Endothelial cell (in vitro differentiated cells): ENCODE results near the gene HABP2. TPM values are rescaled to one million over a fixed set of nuclear protein-coding genes. Genes with fewer than 3 reads are reported as not detected.

ENCODE experiments used
- DNase-seq: peaks from one replicate; pipeline ENCODE4 v3.0.0; 2021; ENCODE audit warnings: low spot score
- H3K27ac Mint-ChIP-seq: one replicate; pipeline ENCODE4 v1.8.0; 2021; ENCODE audit warnings: mixed read lengths, inconsistent platforms; ENCODE audit not compliant: unreplicated experiment
- H3K27me3 Mint-ChIP-seq: one replicate; pipeline ENCODE4 v1.8.0; 2021; ENCODE audit warnings: mild to moderate bottlenecking, moderate library complexity, mixed read lengths, inconsistent platforms; ENCODE audit not compliant: unreplicated experiment
- H3K36me3 Mint-ChIP-seq: one replicate; pipeline ENCODE4 v1.8.0; 2021; ENCODE audit warnings: mild to moderate bottlenecking, low read depth, mixed read lengths, inconsistent platforms; ENCODE audit not compliant: unreplicated experiment
- H3K4me1 Mint-ChIP-seq: one replicate; pipeline ENCODE4 v1.8.0; 2021; ENCODE audit warnings: mild to moderate bottlenecking, mixed read lengths, inconsistent platforms; ENCODE audit not compliant: unreplicated experiment
- H3K4me3 Mint-ChIP-seq: one replicate; pipeline ENCODE4 v1.8.0; 2021; ENCODE audit warnings: mild to moderate bottlenecking, mixed read lengths, inconsistent platforms; ENCODE audit not compliant: unreplicated experiment
- H3K9me3 Mint-ChIP-seq: one replicate; pipeline ENCODE4 v1.8.0; 2021; ENCODE audit warnings: mixed read lengths, inconsistent platforms; ENCODE audit not compliant: unreplicated experiment
- total RNA-seq: library from RNA; stranded (reverse); fragmentation: NEBNext Ultra II Directional; extraction: Animal tissue kit (Norgen Biotek cat#: 25700); gene quantifications from one replicate; pipeline ENCODE4 v1.2.1, GENCODE V29; 2021; ENCODE audit not compliant: unreplicated experiment
- TF ChIP-seq, protein P1 (sequence below): fragments of 200-600 bp; sonication (generic); IDR thresholded peaks from one replicate; pipeline ENCODE4 v1.5.0; 2021; ENCODE audit warnings: antibody characterized with exemption; ENCODE audit not compliant: unreplicated experiment

The HABP2 gene
- total RNA-seq, 1 donor from 2014 or later = not detected

DNA sequence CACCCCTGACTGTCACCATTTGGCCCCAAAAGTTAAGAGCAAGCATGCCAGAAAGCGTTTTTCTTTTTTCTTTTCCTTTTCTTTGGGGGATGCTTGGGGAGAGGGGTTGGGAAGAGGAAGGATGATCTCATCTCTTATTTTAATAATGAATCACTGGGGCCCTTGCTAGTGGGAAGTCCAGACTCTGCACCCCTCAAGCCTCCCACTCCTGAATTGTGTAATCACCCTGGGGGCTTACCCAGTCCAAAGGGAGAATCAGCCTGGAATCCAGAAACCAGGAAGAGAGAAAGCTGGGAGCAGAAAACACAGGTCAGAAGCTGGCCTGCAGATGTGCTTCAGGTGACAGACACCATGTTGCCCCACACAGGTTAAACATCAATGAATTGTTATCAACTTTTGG, 14.7 kb upstream of the HABP2 start:
- Mint-ChIP-seq H3K4me3 (no peak overlapping the region), H3K36me3 (no peaks in the 10 kb centered on the region), H3K9me3 (no peaks in the 10 kb centered on the region), H3K4me1 (peaks cover 5% of the 10 kb centered on the region), H3K27ac (no peak overlapping the region), H3K27me3 (no peaks in the 10 kb centered on the region)
- TF ChIP-seq, protein P1, sequence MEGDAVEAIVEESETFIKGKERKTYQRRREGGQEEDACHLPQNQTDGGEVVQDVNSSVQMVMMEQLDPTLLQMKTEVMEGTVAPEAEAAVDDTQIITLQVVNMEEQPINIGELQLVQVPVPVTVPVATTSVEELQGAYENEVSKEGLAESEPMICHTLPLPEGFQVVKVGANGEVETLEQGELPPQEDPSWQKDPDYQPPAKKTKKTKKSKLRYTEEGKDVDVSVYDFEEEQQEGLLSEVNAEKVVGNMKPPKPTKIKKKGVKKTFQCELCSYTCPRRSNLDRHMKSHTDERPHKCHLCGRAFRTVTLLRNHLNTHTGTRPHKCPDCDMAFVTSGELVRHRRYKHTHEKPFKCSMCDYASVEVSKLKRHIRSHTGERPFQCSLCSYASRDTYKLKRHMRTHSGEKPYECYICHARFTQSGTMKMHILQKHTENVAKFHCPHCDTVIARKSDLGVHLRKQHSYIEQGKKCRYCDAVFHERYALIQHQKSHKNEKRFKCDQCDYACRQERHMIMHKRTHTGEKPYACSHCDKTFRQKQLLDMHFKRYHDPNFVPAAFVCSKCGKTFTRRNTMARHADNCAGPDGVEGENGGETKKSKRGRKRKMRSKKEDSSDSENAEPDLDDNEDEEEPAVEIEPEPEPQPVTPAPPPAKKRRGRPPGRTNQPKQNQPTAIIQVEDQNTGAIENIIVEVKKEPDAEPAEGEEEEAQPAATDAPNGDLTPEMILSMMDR = no peak
- no peak for DNase-seq

DNA sequence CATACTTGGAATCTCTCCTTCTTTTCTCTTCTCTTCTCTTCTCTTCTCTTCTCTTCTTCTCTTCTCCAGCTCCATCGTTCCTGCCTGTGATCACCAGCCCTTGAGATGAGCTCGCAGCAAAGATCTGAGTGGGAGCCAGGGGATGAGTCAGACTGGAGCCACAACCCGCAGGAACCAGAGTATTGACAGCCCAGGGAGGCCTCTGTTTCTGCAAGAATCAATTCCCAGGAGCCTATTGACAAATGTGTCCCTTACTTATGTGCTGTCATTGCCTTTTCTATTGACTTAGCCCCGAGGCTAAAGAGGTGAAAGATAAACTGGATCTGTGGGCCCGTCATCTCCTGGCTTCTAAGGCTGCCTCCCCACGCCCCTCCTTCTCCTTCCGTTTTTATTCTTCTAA, 13.1 kb upstream of the HABP2 start:
- peak overlapping the region; percentile 9 for H3K27ac Mint-ChIP-seq
- H3K9me3 Mint-ChIP-seq = no peaks in the 10 kb centered on the region
- no peaks in the 10 kb centered on the region for H3K27me3 Mint-ChIP-seq
- no peaks in the 10 kb centered on the region for H3K36me3 Mint-ChIP-seq
- no peak for DNase-seq
- TF ChIP-seq, protein P1 = no peak
- H3K4me1 Mint-ChIP-seq = peaks cover 5% of the 10 kb centered on the region
- H3K4me3 Mint-ChIP-seq = no peak overlapping the region

DNA sequence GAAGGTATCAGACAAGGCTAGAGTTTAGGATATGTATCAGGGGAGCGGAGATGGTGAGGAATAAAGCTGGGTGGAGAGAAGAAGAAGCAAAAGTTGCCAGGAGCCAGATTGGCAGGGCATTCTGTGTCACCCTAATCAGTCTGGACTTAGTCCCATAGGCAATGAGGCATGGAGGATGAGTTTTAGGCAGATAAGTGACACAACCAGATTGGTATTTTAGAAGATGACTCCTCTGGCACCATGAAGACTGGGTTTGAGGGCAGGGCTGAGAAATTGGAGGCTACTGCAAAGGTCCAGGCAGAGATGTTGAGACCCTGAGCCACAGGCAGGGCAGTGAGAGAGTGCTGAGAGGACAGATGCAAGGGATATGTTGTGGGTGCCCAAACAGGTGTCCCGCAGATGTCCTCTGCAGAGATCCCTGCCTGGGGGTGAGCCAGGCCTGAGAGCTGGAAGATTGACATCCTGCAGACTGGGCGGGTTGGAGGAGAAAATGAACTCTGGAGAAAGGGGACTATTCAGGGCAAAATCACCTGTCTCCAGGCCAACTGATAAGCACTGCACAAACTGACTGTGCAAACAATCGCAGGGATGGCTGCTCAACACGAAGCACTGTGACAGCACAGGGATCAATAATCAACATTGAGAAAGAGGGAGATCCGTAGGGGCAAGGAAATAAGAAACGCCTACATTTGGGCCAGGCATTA, 11.9 kb upstream of the HABP2 start:
- no peak for DNase-seq
- Mint-ChIP-seq H3K9me3 (no peaks in the 10 kb centered on the region), H3K27ac (no peak overlapping the region), H3K4me3 (no peak overlapping the region), H3K36me3 (no peaks in the 10 kb centered on the region), H3K27me3 (peaks cover 2% of the 10 kb centered on the region), H3K4me1 (peaks cover 5% of the 10 kb centered on the region)
- TF ChIP-seq, protein P1 = no peak

DNA sequence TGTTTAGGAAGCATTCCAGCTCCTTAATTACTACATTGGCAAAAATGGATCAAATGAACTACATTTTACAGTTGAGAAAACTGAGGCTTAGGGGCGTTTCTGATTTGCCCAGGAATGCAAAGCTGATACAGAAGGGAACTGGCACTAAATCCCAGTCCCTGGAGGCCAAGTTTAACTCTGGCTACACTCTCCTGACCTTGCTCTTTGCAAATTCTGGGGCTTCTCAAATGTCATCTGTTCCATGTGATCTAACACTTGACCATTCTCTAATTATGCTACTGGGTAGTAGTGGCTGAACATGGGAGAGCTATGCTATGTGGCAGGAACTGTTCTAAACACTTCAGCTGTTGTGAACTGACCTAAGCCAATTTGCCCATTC, 11.3 kb upstream of the HABP2 start:
- TF ChIP-seq, protein P1 = no peak
- no peak for DNase-seq
- H3K36me3 Mint-ChIP-seq = no peaks in the 10 kb centered on the region
- no peak overlapping the region for H3K27ac Mint-ChIP-seq
- peaks cover 2% of the 10 kb centered on the region for H3K27me3 Mint-ChIP-seq
- no peaks in the 10 kb centered on the region for H3K9me3 Mint-ChIP-seq
- no peak overlapping the region for H3K4me3 Mint-ChIP-seq
- peaks cover 5% of the 10 kb centered on the region for H3K4me1 Mint-ChIP-seq

DNA sequence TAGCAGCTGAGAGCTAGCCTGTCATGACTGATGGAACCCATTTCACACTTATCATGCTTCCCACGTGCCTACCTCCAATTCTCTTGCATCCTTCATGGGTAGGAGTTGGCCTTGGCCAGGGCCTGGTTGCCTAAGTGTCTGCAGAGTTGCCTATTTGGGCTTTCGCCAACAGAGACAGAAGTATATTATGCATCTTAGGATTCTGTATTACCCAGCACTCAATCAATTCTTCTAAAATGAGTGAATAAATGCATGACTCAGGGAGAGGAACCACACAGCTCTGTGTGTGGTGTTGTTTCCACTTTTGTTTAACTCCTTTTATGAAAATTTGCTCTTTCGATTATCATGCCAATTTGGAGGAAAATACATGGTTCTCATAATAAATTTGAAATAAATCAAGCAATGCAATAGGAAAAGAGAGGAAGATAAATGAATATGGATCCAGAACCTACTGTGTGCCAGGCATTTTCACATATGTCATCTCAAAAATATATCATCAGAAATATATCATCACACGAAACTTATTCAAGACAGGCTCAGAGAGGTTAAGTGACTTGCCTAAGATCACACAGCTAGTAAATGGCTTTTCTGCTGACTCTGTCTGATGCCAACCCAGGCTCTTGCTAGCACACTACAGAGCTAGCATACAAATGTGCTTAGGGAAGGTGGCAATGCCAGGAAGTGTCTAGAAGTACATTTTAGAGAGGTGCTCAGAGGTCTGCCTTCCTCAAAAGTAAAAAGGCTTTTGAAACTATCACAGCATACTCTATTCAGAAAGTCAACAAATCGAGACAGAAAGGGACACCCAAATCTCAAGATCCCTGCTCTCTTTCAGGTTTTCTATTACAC, 9.5 kb upstream of the HABP2 start:
- Mint-ChIP-seq H3K27ac (no peak overlapping the region), H3K4me1 (peaks cover 5% of the 10 kb centered on the region), H3K9me3 (no peaks in the 10 kb centered on the region), H3K36me3 (no peaks in the 10 kb centered on the region), H3K27me3 (peaks cover 2% of the 10 kb centered on the region), H3K4me3 (no peak overlapping the region)
- TF ChIP-seq, protein P1 = no peak
- no peak for DNase-seq
